ENCODE measurements around the gene SPTLC2.
A peak's percentile ranks its signal among the peaks of the same experiment; 100 is the strongest.

SPTLC2 gene

GRCh38 chr14:77618381-77618970, 2.0 kb upstream of the SPTLC2 start:
- Histone ChIP-seq H3K9me3 (no peaks in the 10 kb centered on the region), H3K27me3 (no peaks in the 10 kb centered on the region), H3K4me3 (no peak overlapping the region), H3K27ac (no peak overlapping the region), H3K4me1 (peaks cover 0 to 14% (median 7%) of the 10 kb centered on the region in 4 donors), H3K36me3 (no peaks in the 10 kb centered on the region)
- intact Hi-C loops (cut with DNase I; ENCODE audit: low total_unique reads), result no loop called here
- no peak for TF ChIP-seq CTCF (IDR thresholded peaks at IDR 0.05)
- no peak for DNase-seq

- no peak for TF ChIP-seq CTCF (IDR thresholded peaks at IDR 0.05)
- Histone ChIP-seq H3K36me3 (no peaks in the 10 kb centered on the region), H3K4me1 (peaks cover 0 to 14% (median 7%) of the 10 kb centered on the region in 4 donors), H3K9me3 (no peaks in the 10 kb centered on the region), H3K27ac (peak overlapping the region; percentile 74 to 80), H3K27me3 (no peaks in the 10 kb centered on the region), H3K4me3 (peak overlapping the region; percentile 73 to 100)
- intact Hi-C loops (cut with DNase I; ENCODE audit: low total_unique reads), result no loop called here
- peak in 1 of 2 donors; percentile 67 for DNase-seq
These were observed 344 bp downstream of the SPTLC2 start for GRCh38 chr14:77616133-77616453.

DNA sequence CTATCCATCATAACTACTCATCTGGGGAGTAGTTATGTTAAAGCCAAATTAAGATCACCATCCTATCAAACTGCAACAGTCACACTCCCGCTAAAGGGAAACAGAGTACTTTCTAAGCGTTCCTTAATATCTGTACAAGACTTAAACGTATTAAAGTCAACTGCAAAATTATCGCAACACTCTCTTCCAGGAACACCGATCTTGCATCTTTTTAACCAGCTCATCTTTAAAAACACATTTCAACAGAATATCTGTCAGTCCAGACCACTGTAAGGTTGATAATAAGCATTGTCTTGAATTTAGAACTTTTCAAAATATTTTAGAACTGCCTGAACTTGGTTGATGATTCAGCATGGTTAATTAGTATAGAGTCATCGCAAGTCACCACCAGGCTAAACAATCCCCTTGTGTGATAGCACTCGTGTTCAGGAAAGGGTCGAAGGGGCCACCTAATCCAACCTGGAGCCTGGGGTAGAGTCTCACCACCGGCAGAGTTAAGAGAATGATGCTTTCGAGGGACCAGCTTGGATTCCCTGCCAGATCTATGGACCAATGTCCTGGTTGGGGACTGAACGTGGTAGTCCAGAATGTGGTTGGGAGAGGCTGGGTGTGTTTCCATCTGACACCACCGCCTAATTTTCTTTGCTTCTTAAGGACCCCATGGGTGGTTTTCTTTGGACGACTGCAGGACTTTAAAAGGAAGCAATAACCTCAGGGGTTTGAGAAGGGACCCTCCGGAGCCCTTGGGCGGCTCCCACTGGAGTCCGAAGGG, 890 bp downstream of the SPTLC2 start:
- H3K4me3 ChIP-seq, result peak overlapping the region; percentile 73 to 100
- no peaks in the 10 kb centered on the region for H3K27me3 ChIP-seq
- TF ChIP-seq CTCF (IDR thresholded peaks at IDR 0.05), result no peak
- H3K4me1 ChIP-seq, result peaks cover 0 to 14% (median 7%) of the 10 kb centered on the region in 4 donors
- H3K27ac ChIP-seq, result peak overlapping the region; percentile 74 to 80
- intact Hi-C loops (cut with DNase I; ENCODE audit: low total_unique reads), result no loop called here
- H3K9me3 ChIP-seq, result no peaks in the 10 kb centered on the region
- DNase-seq, result no peak
- H3K36me3 ChIP-seq, result no peaks in the 10 kb centered on the region

DNA sequence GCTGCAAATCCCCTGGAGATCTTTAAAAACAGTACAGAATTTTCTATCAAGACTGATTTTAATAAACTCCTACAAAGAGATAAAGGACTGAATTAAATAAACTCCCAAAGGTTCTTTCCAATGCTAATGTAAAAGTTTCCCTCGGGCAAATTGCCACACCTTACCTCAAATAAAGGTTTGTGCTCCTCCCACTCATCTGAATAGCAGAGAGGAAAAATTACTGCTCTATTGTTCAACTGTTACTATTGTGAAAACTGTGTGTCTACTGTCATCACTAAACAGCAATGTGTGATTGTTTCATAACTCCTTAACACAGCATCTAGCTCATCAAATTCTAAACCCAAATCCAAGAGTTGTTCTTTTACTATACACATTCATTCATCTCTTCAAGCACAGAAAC, 3.2 kb downstream of the SPTLC2 start:
- Histone ChIP-seq H3K27me3 (no peaks in the 10 kb centered on the region), H3K4me3 (no peak overlapping the region), H3K9me3 (no peaks in the 10 kb centered on the region), H3K4me1 (peaks cover 0 to 14% (median 7%) of the 10 kb centered on the region in 4 donors), H3K27ac (no peak overlapping the region), H3K36me3 (no peaks in the 10 kb centered on the region)
- no peak for TF ChIP-seq CTCF (IDR thresholded peaks at IDR 0.05)
- intact Hi-C loops (cut with DNase I; ENCODE audit: low total_unique reads), result no loop called here
- DNase-seq, result no peak

DNA sequence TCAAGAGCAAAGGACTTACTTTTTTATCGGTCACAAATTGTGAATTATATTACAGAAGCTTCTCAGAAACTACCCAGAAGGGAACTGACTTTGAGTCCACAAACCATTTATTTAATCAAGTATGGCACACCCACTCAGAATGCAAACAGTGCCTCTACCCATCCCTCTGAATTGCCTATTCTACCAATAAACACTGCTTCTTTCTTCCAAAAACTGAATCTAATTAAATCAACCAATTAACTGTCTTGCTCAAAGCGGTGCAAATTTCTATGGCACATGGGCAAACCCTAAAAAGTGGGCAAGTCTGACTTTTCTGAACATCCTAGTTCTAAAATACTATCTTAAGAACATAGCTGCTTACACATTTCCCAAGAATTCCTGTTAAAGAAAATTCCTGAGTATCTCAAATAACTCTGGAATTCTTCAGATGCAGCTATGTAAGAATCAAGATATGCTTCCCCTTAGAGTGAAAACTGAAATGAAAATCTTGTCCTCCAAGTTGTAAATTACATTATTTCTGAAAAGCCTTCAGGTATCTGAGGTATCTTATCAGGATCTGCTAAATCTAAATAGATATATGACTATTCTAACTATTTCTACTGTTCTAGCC, 4.3 kb downstream of the SPTLC2 start:
- no peak for TF ChIP-seq CTCF (IDR thresholded peaks at IDR 0.05)
- H3K4me1 ChIP-seq, result peaks cover 0 to 14% (median 7%) of the 10 kb centered on the region in 4 donors
- no peak overlapping the region for H3K4me3 ChIP-seq
- DNase-seq, result no peak
- H3K9me3 ChIP-seq, result no peaks in the 10 kb centered on the region
- no peaks in the 10 kb centered on the region for H3K27me3 ChIP-seq
- no peaks in the 10 kb centered on the region for H3K36me3 ChIP-seq
- intact Hi-C loops (cut with DNase I; ENCODE audit: low total_unique reads), result no loop called here
- H3K27ac ChIP-seq, result no peak overlapping the region
